ENCODE measurements around the gene LHX1.

LHX1 gene

GRCh38 chr17:36937001-36937958 is at the start of gene LHX1:
LHX1 (plus strand) TSS chr17:36937475; CDS start chr17:36938198, 723 bp downstream.
- Histone ChIP-seq H3K4me3 (peak within 1 kb of the TSS; percentile 59), H3K27ac (no peak within 1 kb of the TSS)
- TF ChIP-seq CTCF (IDR thresholded peaks at IDR 0.05) = no peak
- DNase-seq (ENCODE audit: low spot score) = no peak

- no peak overlapping the region for H3K4me3 ChIP-seq
- TF ChIP-seq CTCF (IDR thresholded peaks at IDR 0.05) = no peak
- H3K27ac ChIP-seq = no peak overlapping the region
- no peak for DNase-seq (ENCODE audit: low spot score)
Measured at GRCh38 chr17:36888236-36888951, 48.9 kb upstream of the LHX1 start.

GRCh38 chr17:36889770-36890349 is 47.4 kb upstream of the LHX1 start:
- Histone ChIP-seq H3K27ac (no peak overlapping the region), H3K4me3 (no peak overlapping the region)
- TF ChIP-seq CTCF (IDR thresholded peaks at IDR 0.05) = no peak
- DNase-seq (ENCODE audit: low spot score) = no peak

- Histone ChIP-seq H3K4me3 (no peak overlapping the region), H3K27ac (no peak overlapping the region)
- DNase-seq (ENCODE audit: low spot score) = no peak
- TF ChIP-seq CTCF (IDR thresholded peaks at IDR 0.05) = no peak
Measured at GRCh38 chr17:36890398-36891168, 46.7 kb upstream of the LHX1 start.

GRCh38 chr17:36892112-36892838 is 45.0 kb upstream of the LHX1 start:
- DNase-seq (ENCODE audit: low spot score) = no peak
- no peak for TF ChIP-seq CTCF (IDR thresholded peaks at IDR 0.05)
- no peak overlapping the region for H3K27ac ChIP-seq
- H3K4me3 ChIP-seq = no peak overlapping the region

- Histone ChIP-seq H3K27ac (no peak overlapping the region), H3K4me3 (no peak overlapping the region)
- no peak for TF ChIP-seq CTCF (IDR thresholded peaks at IDR 0.05)
- DNase-seq (ENCODE audit: low spot score) = no peak
Measured at GRCh38 chr17:36894177-36894576, 43.1 kb upstream of the LHX1 start.
